ENCODE results near the gene DTD2. TPM values are rescaled to one million over a fixed set of nuclear protein-coding genes. Genes with fewer than 3 reads are reported as not detected.
"Not testable (repeated sequence)": the region's sequence is repeated elsewhere in the genome, so short reads cannot be mapped to it uniquely, and the experiment has no call there.

DTD2 gene
- total RNA-seq, 1 donor from 2014 or later, result 26.7 TPM

GRCh38 chr14:31437045-31437691 lies 20.1 kb downstream of the DTD2 start:
- DNase-seq (ENCODE audit: low spot score); H3K27me3 Mint-ChIP-seq (ENCODE audit: low read depth); H3K4me3 Mint-ChIP-seq (ENCODE audit: low read depth); intact Hi-C loops (cut with micrococcal nuclease); H3K27ac Mint-ChIP-seq; H3K4me1 Mint-ChIP-seq (ENCODE audit: low read depth): not testable (repeated sequence)
- H3K36me3 Mint-ChIP-seq (ENCODE audit: low read depth), result peaks cover 19% of the 10 kb centered on the region
- peaks cover 13% of the 10 kb centered on the region for H3K9me3 Mint-ChIP-seq

- H3K9me3 Mint-ChIP-seq, result peaks cover 17% of the 10 kb centered on the region
- DNase-seq (ENCODE audit: low spot score), result no peak
- no peak overlapping the region for H3K4me3 Mint-ChIP-seq (ENCODE audit: low read depth)
- no peaks in the 10 kb centered on the region for H3K27me3 Mint-ChIP-seq (ENCODE audit: low read depth)
- intact Hi-C loops (cut with micrococcal nuclease), result no loop called here
- peaks cover 4% of the 10 kb centered on the region for H3K4me1 Mint-ChIP-seq (ENCODE audit: low read depth)
- H3K36me3 Mint-ChIP-seq (ENCODE audit: low read depth), result peaks cover 26% of the 10 kb centered on the region
- no peak overlapping the region for H3K27ac Mint-ChIP-seq
Observed at GRCh38 chr14:31435276-31435675, 22.0 kb downstream of the DTD2 start.

- no peak for DNase-seq (ENCODE audit: low spot score)
- intact Hi-C loops (cut with micrococcal nuclease), result no loop called here
- Mint-ChIP-seq H3K4me1 (ENCODE audit: low read depth) (peaks cover 10% of the 10 kb centered on the region), H3K27me3 (ENCODE audit: low read depth) (no peaks in the 10 kb centered on the region), H3K27ac (peak overlapping the region; percentile 31), H3K4me3 (ENCODE audit: low read depth) (no peak overlapping the region), H3K36me3 (ENCODE audit: low read depth) (peaks cover 11% of the 10 kb centered on the region), H3K9me3 (peaks cover 7% of the 10 kb centered on the region)
Observed at GRCh38 chr14:31430634-31431264, 26.6 kb downstream of the DTD2 start.

- peaks cover 10% of the 10 kb centered on the region for H3K4me1 Mint-ChIP-seq (ENCODE audit: low read depth)
- peaks cover 11% of the 10 kb centered on the region for H3K36me3 Mint-ChIP-seq (ENCODE audit: low read depth)
- H3K4me3 Mint-ChIP-seq (ENCODE audit: low read depth), result no peak overlapping the region
- H3K27me3 Mint-ChIP-seq (ENCODE audit: low read depth), result no peaks in the 10 kb centered on the region
- H3K27ac Mint-ChIP-seq, result peak overlapping the region; percentile 58
- DNase-seq (ENCODE audit: low spot score), result no peak
- intact Hi-C loops (cut with micrococcal nuclease), result no loop called here
- peaks cover 7% of the 10 kb centered on the region for H3K9me3 Mint-ChIP-seq
Observed at GRCh38 chr14:31429791-31430190, 27.5 kb downstream of the DTD2 start.

- no peak overlapping the region for H3K27ac Mint-ChIP-seq
- peaks cover 10% of the 10 kb centered on the region for H3K4me1 Mint-ChIP-seq (ENCODE audit: low read depth)
- no peak for DNase-seq (ENCODE audit: low spot score)
- H3K4me3 Mint-ChIP-seq (ENCODE audit: low read depth), result no peak overlapping the region
- no peaks in the 10 kb centered on the region for H3K27me3 Mint-ChIP-seq (ENCODE audit: low read depth)
- peaks cover 7% of the 10 kb centered on the region for H3K9me3 Mint-ChIP-seq
- intact Hi-C loops (cut with micrococcal nuclease), result no loop called here
- peaks cover 11% of the 10 kb centered on the region for H3K36me3 Mint-ChIP-seq (ENCODE audit: low read depth)
Observed at GRCh38 chr14:31428011-31428410, 29.3 kb downstream of the DTD2 start.

- Mint-ChIP-seq H3K27me3 (ENCODE audit: low read depth) (no peaks in the 10 kb centered on the region), H3K9me3 (no peaks in the 10 kb centered on the region), H3K27ac (no peak overlapping the region), H3K4me3 (ENCODE audit: low read depth) (no peak overlapping the region), H3K4me1 (ENCODE audit: low read depth) (peaks cover 14% of the 10 kb centered on the region), H3K36me3 (ENCODE audit: low read depth) (peaks cover 5% of the 10 kb centered on the region)
- no peak for DNase-seq (ENCODE audit: low spot score)
- intact Hi-C loops (cut with micrococcal nuclease), result no loop called here
Observed at GRCh38 chr14:31426663-31427062, 30.6 kb downstream of the DTD2 start.

- intact Hi-C loops (cut with micrococcal nuclease), result no loop called here
- H3K36me3 Mint-ChIP-seq (ENCODE audit: low read depth), result peaks cover 5% of the 10 kb centered on the region
- no peaks in the 10 kb centered on the region for H3K9me3 Mint-ChIP-seq
- no peak for DNase-seq (ENCODE audit: low spot score)
- no peak overlapping the region for H3K4me3 Mint-ChIP-seq (ENCODE audit: low read depth)
- H3K27ac Mint-ChIP-seq, result no peak overlapping the region
- H3K4me1 Mint-ChIP-seq (ENCODE audit: low read depth), result peaks cover 21% of the 10 kb centered on the region
- H3K27me3 Mint-ChIP-seq (ENCODE audit: low read depth), result no peaks in the 10 kb centered on the region
Observed at GRCh38 chr14:31425905-31426304, 31.4 kb downstream of the DTD2 start.

- H3K27ac Mint-ChIP-seq, result peak overlapping the region; percentile 90
- no peak for DNase-seq (ENCODE audit: low spot score)
- no peaks in the 10 kb centered on the region for H3K36me3 Mint-ChIP-seq (ENCODE audit: low read depth)
- intact Hi-C loops (cut with micrococcal nuclease), result loop anchor here (1.0 to 2.0 kb wide), 3 partner anchors 21 to 658 kb away; no protein-coding TSS in a partner anchor
- H3K27me3 Mint-ChIP-seq (ENCODE audit: low read depth), result no peaks in the 10 kb centered on the region
- H3K4me3 Mint-ChIP-seq (ENCODE audit: low read depth), result peak overlapping the region; percentile 95
- no peaks in the 10 kb centered on the region for H3K9me3 Mint-ChIP-seq
- peaks cover 24% of the 10 kb centered on the region for H3K4me1 Mint-ChIP-seq (ENCODE audit: low read depth)
Observed at GRCh38 chr14:31421200-31421599, 36.1 kb downstream of the DTD2 start.

- peak; percentile 90 for DNase-seq (ENCODE audit: low spot score)
- Mint-ChIP-seq H3K27ac (peak within 1 kb of the TSS; percentile 90), H3K27me3 (ENCODE audit: low read depth) (no peaks in the 10 kb centered on the region), H3K4me3 (ENCODE audit: low read depth) (peak within 1 kb of the TSS; percentile 95), H3K4me1 (ENCODE audit: low read depth) (peaks cover 24% of the 10 kb centered on the region), H3K36me3 (ENCODE audit: low read depth) (no peaks in the 10 kb centered on the region), H3K9me3 (no peaks in the 10 kb centered on the region)
- intact Hi-C loops (cut with micrococcal nuclease), result loop anchor here (1.0 to 2.0 kb wide), 6 partner anchors 20 to 658 kb away; partner anchors contain the start of genes DTD2 and HECTD1
Observed at GRCh38 chr14:31420319-31421111, 36.8 kb downstream of the DTD2 start, which contains the start of gene HEATR5A. TSS of gene HEATR5A (minus strand) at chr14:31420550. CDS start at chr14:31402975, 17,575 bp downstream.

GRCh38 chr14:31419967-31420318 lies 37.4 kb downstream of the DTD2 start:
- DNase-seq (ENCODE audit: low spot score), result peak; percentile 12
- intact Hi-C loops (cut with micrococcal nuclease), result loop anchor here (1.0 to 2.0 kb wide), 5 partner anchors 31 to 659 kb away; partner anchors contain the start of genes DTD2 and HECTD1
- peaks cover 24% of the 10 kb centered on the region for H3K4me1 Mint-ChIP-seq (ENCODE audit: low read depth)
- no peaks in the 10 kb centered on the region for H3K27me3 Mint-ChIP-seq (ENCODE audit: low read depth)
- peak overlapping the region; percentile 83 for H3K27ac Mint-ChIP-seq
- H3K9me3 Mint-ChIP-seq, result no peaks in the 10 kb centered on the region
- H3K36me3 Mint-ChIP-seq (ENCODE audit: low read depth), result no peaks in the 10 kb centered on the region
- H3K4me3 Mint-ChIP-seq (ENCODE audit: low read depth), result peak overlapping the region; percentile 95

- Mint-ChIP-seq H3K9me3 (no peaks in the 10 kb centered on the region), H3K36me3 (ENCODE audit: low read depth) (no peaks in the 10 kb centered on the region), H3K27ac (no peak overlapping the region), H3K4me3 (ENCODE audit: low read depth) (peak overlapping the region; percentile 95), H3K27me3 (ENCODE audit: low read depth) (no peaks in the 10 kb centered on the region), H3K4me1 (ENCODE audit: low read depth) (peaks cover 24% of the 10 kb centered on the region)
- intact Hi-C loops (cut with micrococcal nuclease), result no loop called here
- no peak for DNase-seq (ENCODE audit: low spot score)
Observed at GRCh38 chr14:31419179-31419966, 37.9 kb downstream of the DTD2 start.

GRCh38 chr14:31418440-31418839 lies 38.9 kb downstream of the DTD2 start:
- Mint-ChIP-seq H3K27ac (no peak overlapping the region), H3K9me3 (no peaks in the 10 kb centered on the region), H3K4me1 (ENCODE audit: low read depth) (peaks cover 29% of the 10 kb centered on the region), H3K27me3 (ENCODE audit: low read depth) (no peaks in the 10 kb centered on the region), H3K4me3 (ENCODE audit: low read depth) (no peak overlapping the region), H3K36me3 (ENCODE audit: low read depth) (no peaks in the 10 kb centered on the region)
- intact Hi-C loops (cut with micrococcal nuclease), result no loop called here
- DNase-seq (ENCODE audit: low spot score), result no peak

Measured in activated T-helper 2 cell treated with anti-CD3 and anti-CD28 coated beads, Interferon-gamma antibody, Interleukin-2, Interleukin-4, amounts not matched to agents 10 μg/mL and 5 μg/mL and 100 μg/mL, durations not matched to agents 14 hours and 24 hours and 36 hours (primary cell).